IMR-90 (cell line): ENCODE measurements around the gene F10. TPM values are rescaled to one million over a fixed set of nuclear protein-coding genes. Genes with fewer than 3 reads are reported as not detected.

ENCODE experiments used
- ATAC-seq: fragments of 200-7000 bp; cut with Tn5 transposase; 2 replicates; pipeline ENCODE4 v1.9.1; 2020; ENCODE audit warnings: low read depth, mild to moderate bottlenecking, moderate library complexity
- BruUV-seq: library from RNA; stranded (reverse); fragments of 400-500 nt; replicated peaks from 2 replicates; lab custom pipeline; 2021; lab: Mats Ljungman, UMichigan
- CTCF ChIA-PET: fragments of 300-600 bp; formaldehyde crosslinking; extraction: SDS; loops from one replicate; lab custom pipeline; 2021; ENCODE audit warnings: antibody characterized with exemption; lab: Yijun Ruan, JAX
- POLR2A ChIA-PET: fragments of 300-600 bp; sonication (Branson Sonifier 250); formaldehyde crosslinking; loops from one replicate; lab custom pipeline; 2022; ENCODE audit warnings: antibody characterized with exemption; ENCODE audit not compliant: unreplicated experiment; lab: Charles Lee
- DNase-seq: peaks from one replicate; pipeline ENCODE4 v3.0.0; 2013
- H2AFZ ChIP-seq: replicated peaks from 2 replicates; pipeline ENCODE3; 2013; ENCODE audit warnings: low read length, mild to moderate bottlenecking; ENCODE audit not compliant: poor library complexity
- H2AK5ac ChIP-seq: 2 replicates; pipeline ENCODE4 v1.6.1; 2013; ENCODE audit warnings: low read depth, low read length, inconsistent platforms
- H2AK9ac ChIP-seq: replicated peaks from 2 replicates; pipeline ENCODE3; 2013; ENCODE audit warnings: mild to moderate bottlenecking, low read depth, low read length, moderate library complexity; ENCODE audit not compliant: poor library complexity
- H2BK120ac ChIP-seq: 2 replicates; pipeline ENCODE4 v1.6.1; 2013; ENCODE audit warnings: low read depth, low read length, inconsistent platforms
- H2BK15ac ChIP-seq: 3 replicates; pipeline ENCODE4 v1.6.1; 2013; ENCODE audit warnings: low read depth, low read length, inconsistent platforms
- H2BK20ac ChIP-seq: 2 replicates; pipeline ENCODE4 v1.6.1; 2013; ENCODE audit warnings: low read depth, mild to moderate bottlenecking, inconsistent platforms, low read length, moderate library complexity
- H2BK5ac ChIP-seq: 2 replicates; pipeline ENCODE4 v1.6.1; 2013; ENCODE audit warnings: mild to moderate bottlenecking, low read depth, low read length, inconsistent platforms; ENCODE audit not compliant: poor library complexity, severe bottlenecking
- H3K14ac ChIP-seq: replicated peaks from 2 replicates; pipeline ENCODE4 v1.6.1; 2013; ENCODE audit warnings: low read depth, low read length, inconsistent platforms
- H3K18ac ChIP-seq: 2 replicates; pipeline ENCODE4 v1.6.1; 2013; ENCODE audit warnings: low read depth, low read length, control low read depth
- H3K23ac ChIP-seq: 2 replicates; pipeline ENCODE4 v1.6.1; 2013; ENCODE audit warnings: low read depth, low read length, inconsistent platforms
- H3K27ac ChIP-seq: 2 replicates; pipeline ENCODE4 v1.5.1; 2013; ENCODE audit warnings: mild to moderate bottlenecking, control low read depth, low read length; ENCODE audit not compliant: insufficient read depth
- H3K27me3 ChIP-seq: 2 replicates; pipeline ENCODE4 v1.6.1; 2013; ENCODE audit warnings: low read length; ENCODE audit not compliant: control insufficient read depth, insufficient read depth
- H3K36me3 ChIP-seq: 2 replicates; pipeline ENCODE4 v1.6.1; 2013; ENCODE audit warnings: low read length, mixed read lengths; ENCODE audit not compliant: control insufficient read depth, insufficient read depth
- H3K4ac ChIP-seq: 2 replicates; pipeline ENCODE4 v1.6.1; 2013; ENCODE audit warnings: low read depth, low read length, inconsistent platforms
- H3K4me1 ChIP-seq: 2 replicates; pipeline ENCODE4 v1.6.1; 2013; ENCODE audit warnings: low read length, mixed read lengths; ENCODE audit not compliant: control insufficient read depth, insufficient read depth
- H3K4me2 ChIP-seq: 2 replicates; pipeline ENCODE4 v1.6.1; 2013; ENCODE audit warnings: low read depth, mild to moderate bottlenecking, control low read depth, low read length, moderate library complexity
- H3K4me3 ChIP-seq: 2 replicates; pipeline ENCODE4 v1.5.1; 2013; ENCODE audit warnings: low read depth, mild to moderate bottlenecking, control low read depth, low read length, moderate library complexity; ENCODE audit not compliant: insufficient read depth
- H3K56ac ChIP-seq: 2 replicates; pipeline ENCODE4 v1.6.1; 2013; ENCODE audit warnings: low read length, inconsistent platforms; ENCODE audit not compliant: insufficient read depth; ENCODE audit errors: extremely low read depth
- H3K79me1 ChIP-seq, 2 experiments: 2 replicates each; pipeline ENCODE4 v1.6.1; 2013; ENCODE audit warnings: low read length in 2 of 2, inconsistent platforms in 1 of 2, low read depth in 1 of 2
- H3K9ac ChIP-seq: 2 replicates; pipeline ENCODE4 v1.6.1; 2013; ENCODE audit warnings: low read depth, low read length, control low read depth
- H3K9me1 ChIP-seq: 2 replicates; pipeline ENCODE4 v1.6.1; 2013; ENCODE audit warnings: low read length, inconsistent platforms; ENCODE audit not compliant: insufficient read depth
- H3K9me3 ChIP-seq: 2 replicates; pipeline ENCODE4 v1.6.1; 2013; ENCODE audit warnings: low read length; ENCODE audit not compliant: control insufficient read depth, insufficient read depth
- H4K20me1 ChIP-seq: 2 replicates; pipeline ENCODE4 v1.6.1; 2013; ENCODE audit warnings: low read length, inconsistent platforms; ENCODE audit not compliant: insufficient read depth
- H4K5ac ChIP-seq: 2 replicates; pipeline ENCODE4 v1.6.1; 2013; ENCODE audit warnings: mild to moderate bottlenecking, low read depth, low read length, control low read depth
- H4K8ac ChIP-seq, 2 experiments: 2 replicates each; pipeline ENCODE4 v1.6.1; 2013; ENCODE audit warnings: low read depth in 2 of 2, low read length in 2 of 2, control low read depth in 1 of 2, inconsistent platforms in 1 of 2
- H4K91ac ChIP-seq: 2 replicates; pipeline ENCODE4 v1.6.1; 2013; ENCODE audit warnings: low read depth, low read length, inconsistent platforms; ENCODE audit not compliant: insufficient read depth
- BHLHE40 ChIP-seq: fragments of 150-350 bp; IDR thresholded peaks from 2 replicates; pipeline ENCODE4 v1.6.1; 2016; ENCODE audit warnings: mild to moderate bottlenecking, low read depth, low read length
- CEBPB ChIP-seq: IDR thresholded peaks from 2 replicates; pipeline ENCODE4 v1.6.1; 2012; ENCODE audit warnings: low read depth, low read length, improper control_type of control experiment
- CHD1 ChIP-seq: IDR thresholded peaks from 2 replicates; pipeline ENCODE4 v1.6.1; 2012; ENCODE audit warnings: low read depth, low read length, improper control_type of control experiment
- CTCF ChIP-seq: conservative IDR thresholded peaks from 2 replicates; pipeline ENCODE4 v1.5.1; 2012; ENCODE audit warnings: mild to moderate bottlenecking, low read depth, low read length, improper control_type of control experiment
- MAFK ChIP-seq: IDR thresholded peaks from 2 replicates; pipeline ENCODE4 v1.6.1; 2012; ENCODE audit warnings: low read depth, low read length, improper control_type of control experiment
- RAD21 ChIP-seq: IDR thresholded peaks from 2 replicates; pipeline ENCODE4 v1.6.1; 2012; ENCODE audit warnings: low read length, improper control_type of control experiment
- RCOR1 ChIP-seq: IDR thresholded peaks from 2 replicates; pipeline ENCODE4 v1.6.1; 2012; ENCODE audit warnings: mild to moderate bottlenecking, low read length, improper control_type of control experiment; ENCODE audit not compliant: insufficient replicate concordance
- USF2 ChIP-seq: fragments of 150-350 bp; IDR thresholded peaks from 2 replicates; pipeline ENCODE4 v1.6.1; 2017; ENCODE audit warnings: mild to moderate bottlenecking, antibody characterized with exemption, low read length, low read depth
- WGBS, 2 experiments: methylation state at CpG; one replicate each; pipeline versions ENCODE4 v1.1.5 to v1.1.7; 2013; ENCODE audit warnings: missing lambda C conversion rate in 2 of 2; ENCODE audit not compliant: insufficient read length in 1 of 2; ENCODE audit errors: extremely low coverage in 2 of 2; 5-methylcytosine and 5-hydroxymethylcytosine counted together
- dilution Hi-C: fragments of 300-500 bp; cut with HindIII; formaldehyde crosslinking; loops from one replicate; pipeline ENCODE4 v1.14.3; 2018; ENCODE audit warnings: low sequenced_read_pairs; ENCODE audit not compliant: unreplicated experiment
- in situ Hi-C: fragments of 300-500 bp; cut with MboI; formaldehyde crosslinking; loops from 3 replicates; pipeline ENCODE4 v1.14.3; 2019; ENCODE audit warnings: low sequenced_read_pairs, inconsistent platforms, mixed read lengths
- intact Hi-C: fragments of 100-400 bp; cut with micrococcal nuclease; formaldehyde crosslinking; loops from 2 replicates; pipeline ENCODE4 v1.10.0; 2022
- polyA plus RNA-seq, 3 experiments: library from polyadenylated mRNA; depleted of rRNA; stranded (reverse); fragments of >200 nt; gene quantifications; 2 replicates each; pipeline ENCODE4 v1.2.3, GENCODE V29; 2012; ENCODE audit warnings: low replicate concordance in 1 of 3
- total RNA-seq: library from RNA; depleted of rRNA; stranded (reverse); fragments of >200 nt; gene quantifications from 2 replicates; pipeline ENCODE4 v1.2.3, GENCODE V29; 2012
- TF ChIP-seq, protein P1 (sequence below): fragments of 150-350 bp; IDR thresholded peaks from 2 replicates; pipeline ENCODE4 v1.6.1; 2016; ENCODE audit warnings: low read depth, mild to moderate bottlenecking, low read length, moderate library complexity, borderline replicate concordance

The F10 gene
- total and polyA plus RNA-seq, 2 of the 4 experiments (the other 2 are of a cell fraction), result 9.1 to 19.5 TPM

DNA sequence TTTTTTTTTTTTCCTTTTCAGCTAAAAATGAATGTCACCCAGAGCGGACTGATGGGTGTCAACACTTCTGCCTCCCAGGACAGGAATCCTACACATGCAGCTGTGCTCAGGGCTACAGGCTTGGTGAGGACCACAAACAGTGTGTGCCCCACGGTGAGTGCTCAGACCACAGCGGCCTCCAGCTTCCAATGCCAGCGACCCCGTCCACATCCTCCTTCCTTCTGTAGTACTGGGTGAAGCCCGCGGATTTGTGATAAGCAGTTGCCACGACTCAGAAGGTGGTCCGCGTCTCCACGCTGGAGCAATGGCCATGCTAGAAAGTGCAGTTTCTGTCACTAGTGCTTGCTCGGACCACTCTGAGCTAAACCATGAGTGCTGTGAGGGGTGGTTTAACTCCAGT is 41.9 kb downstream of the F10 start:
- WGBS, 2 experiments, result 94% methylated on average over 5 of the region's 12 CpGs; no CpG with 5 or more reads in 1 of the 2 experiments
- Histone ChIP-seq H2AFZ (no peak overlapping the region), H4K8ac (no peak overlapping the region), H3K9me1 (peaks cover 3% of the 10 kb centered on the region; the same call in 1 of the 2 replicates), H2AK9ac (no peak overlapping the region), H4K5ac (no peak overlapping the region), H3K4me1 (peaks cover 8% of the 10 kb centered on the region), H3K4me3 (no peak overlapping the region), H4K91ac (no peak overlapping the region), H3K18ac (no peak overlapping the region), H2BK15ac (no peak overlapping the region), H3K27me3 (no peaks in the 10 kb centered on the region), H2BK120ac (no peak overlapping the region), H2AK5ac (no peak overlapping the region), H3K36me3 (peaks cover 6% of the 10 kb centered on the region), H3K27ac (no peak overlapping the region), H4K20me1 (no peaks in the 10 kb centered on the region), H3K9ac (no peak overlapping the region), H3K56ac (no peak overlapping the region), H2BK20ac (no peak overlapping the region), H3K79me1 (0 out of 4 replicates have a peak, but pooled peaks cover 0 to 3% of the 10 kb centered on the region in 2 experiments), H3K4ac (no peak overlapping the region), H3K9me3 (0 out of 2 replicates have a peak, but pooled peaks cover 2% of the 10 kb centered on the region), H3K23ac (no peak overlapping the region), H2BK5ac (no peak overlapping the region), H3K14ac (no peak overlapping the region), H3K4me2 (no peak overlapping the region)
- ChIA-PET POLR2A (no interaction called here), CTCF (no interaction called here)
- no peak for ATAC-seq
- BruUV-seq, result no TSS peak
- DNase-seq, result no peak
- intact Hi-C loops, result no loop called here
- TF ChIP-seq RAD21 (no peak), USF2 (no peak), CEBPB (no peak), RCOR1 (no peak), MAFK (no peak), CHD1 (no peak), CTCF (no peak), BHLHE40 (no peak)
- TF ChIP-seq, protein P1, sequence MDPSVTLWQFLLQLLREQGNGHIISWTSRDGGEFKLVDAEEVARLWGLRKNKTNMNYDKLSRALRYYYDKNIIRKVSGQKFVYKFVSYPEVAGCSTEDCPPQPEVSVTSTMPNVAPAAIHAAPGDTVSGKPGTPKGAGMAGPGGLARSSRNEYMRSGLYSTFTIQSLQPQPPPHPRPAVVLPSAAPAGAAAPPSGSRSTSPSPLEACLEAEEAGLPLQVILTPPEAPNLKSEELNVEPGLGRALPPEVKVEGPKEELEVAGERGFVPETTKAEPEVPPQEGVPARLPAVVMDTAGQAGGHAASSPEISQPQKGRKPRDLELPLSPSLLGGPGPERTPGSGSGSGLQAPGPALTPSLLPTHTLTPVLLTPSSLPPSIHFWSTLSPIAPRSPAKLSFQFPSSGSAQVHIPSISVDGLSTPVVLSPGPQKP, result no peak
- dilution Hi-C loops, result no loop called here
- in situ Hi-C loops, result no loop called here
